ENCODE measurements around the gene IFT27.

- TF ChIP-seq CTCF (IDR thresholded peaks at IDR 0.05) (no peak), POLR2A (IDR thresholded peaks at IDR 0.05) (no peak), EP300 (IDR thresholded peaks at IDR 0.05) (no peak), POLR2AphosphoS5 (IDR thresholded peaks at IDR 0.05) (no peak)
Measured at GRCh38 chr22:36737776-36738175, 38.1 kb downstream of the IFT27 start.

All from gastroesophageal sphincter (tissue), 3 donors.